GM23338 (cell line): Measurements from ENCODE around the gene ING2. TPM values are rescaled to one million over a fixed set of nuclear protein-coding genes. Genes with fewer than 3 reads are reported as not detected.

Experiments
- ATAC-seq: fragments of 200-7000 bp; cut with Tn5 transposase; 3 replicates; pipeline ENCODE4 v1.9.1; 2020
- DNase-seq: peaks from one replicate; pipeline ENCODE4 v3.0.0-alpha.2; 2015; ENCODE audit warnings: low spot score
- H2AFZ ChIP-seq: fragments of 200-600 bp; sonication (generic); 2 replicates; pipeline ENCODE4 v1.8.0; 2016; ENCODE audit warnings: antibody characterized with exemption, mild to moderate bottlenecking, moderate library complexity
- H3F3A ChIP-seq: fragments of 200-600 bp; sonication (generic); replicated peaks from 2 replicates; pipeline ENCODE4 v1.8.0; 2017; ENCODE audit warnings: antibody characterized with exemption, mixed run types, low read depth
- H3K27ac ChIP-seq: fragments of 200-600 bp; sonication (generic); 2 replicates; pipeline ENCODE4 v1.6.1; 2016; ENCODE audit warnings: low read depth
- H3K27me3 ChIP-seq: fragments of 200-600 bp; sonication (generic); 2 replicates; pipeline ENCODE4 v1.8.0; 2016; ENCODE audit warnings: mild to moderate bottlenecking, mixed run types, moderate library complexity; ENCODE audit not compliant: insufficient read depth
- H3K36me3 ChIP-seq: fragments of 200-600 bp; sonication (generic); 2 replicates; pipeline ENCODE4 v1.8.0; 2016; ENCODE audit warnings: mild to moderate bottlenecking; ENCODE audit not compliant: insufficient read depth
- H3K4me1 ChIP-seq: fragments of 200-600 bp; sonication (generic); 2 replicates; pipeline ENCODE4 v1.8.0; 2016; ENCODE audit warnings: mild to moderate bottlenecking, moderate library complexity; ENCODE audit not compliant: insufficient read depth
- H3K4me2 ChIP-seq: fragments of 200-600 bp; sonication (generic); 2 replicates; pipeline ENCODE4 v1.7.1; 2017; ENCODE audit warnings: mixed run types
- H3K4me3 ChIP-seq: fragments of 200-600 bp; sonication (generic); 2 replicates; pipeline ENCODE4 v1.6.1; 2016; ENCODE audit warnings: mixed run types
- H3K79me2 ChIP-seq: fragments of 200-600 bp; sonication (generic); replicated peaks from 2 replicates; pipeline ENCODE4 v1.8.0; 2017; ENCODE audit warnings: mild to moderate bottlenecking; ENCODE audit not compliant: insufficient read depth
- H3K9me2 ChIP-seq: fragments of 200-600 bp; sonication (generic); 2 replicates; pipeline ENCODE4 v1.8.0; 2017; ENCODE audit not compliant: insufficient read depth
- H4K20me1 ChIP-seq: fragments of 200-600 bp; sonication (generic); replicated peaks from 2 replicates; pipeline ENCODE4 v1.8.0; 2017; ENCODE audit warnings: mild to moderate bottlenecking; ENCODE audit not compliant: insufficient read depth
- H3K27ac Mint-ChIP-seq: 2 replicates; pipeline ENCODE4 v1.8.0; 2020; ENCODE audit warnings: inconsistent platforms, mild to moderate bottlenecking, moderate library complexity, mixed read lengths
- H3K27me3 Mint-ChIP-seq: 3 replicates; pipeline ENCODE4 v1.8.0; 2022; ENCODE audit warnings: low read depth, mild to moderate bottlenecking, moderate library complexity, mixed read lengths, inconsistent platforms; ENCODE audit not compliant: insufficient read depth, poor library complexity
- H3K36me3 Mint-ChIP-seq: 3 replicates; pipeline ENCODE4 v1.8.0; 2021; ENCODE audit warnings: low read depth, mild to moderate bottlenecking, inconsistent platforms, moderate library complexity, mixed read lengths
- H3K4me1 Mint-ChIP-seq: 3 replicates; pipeline ENCODE4 v1.8.0; 2020; ENCODE audit warnings: mild to moderate bottlenecking, inconsistent platforms, mixed read lengths
- H3K4me3 Mint-ChIP-seq: 3 replicates; pipeline ENCODE4 v1.8.0; 2021; ENCODE audit warnings: moderate library complexity, mild to moderate bottlenecking, inconsistent platforms, mixed read lengths
- H3K9me3 Mint-ChIP-seq: 3 replicates; pipeline ENCODE4 v1.8.0; 2020; ENCODE audit warnings: moderate library complexity, mild to moderate bottlenecking, inconsistent platforms, mixed read lengths
- CREB1 ChIP-seq: fragments of 250-450 bp; sonication (Bioruptor Pico); IDR thresholded peaks from 2 replicates; pipeline ENCODE4 v1.5.0; 2020; ENCODE audit warnings: low read depth, mild to moderate bottlenecking, moderate library complexity
- EZH2 ChIP-seq: fragments of 200-600 bp; sonication (generic); IDR thresholded peaks from one replicate; pipeline ENCODE4 v1.8.0; 2017; ENCODE audit warnings: antibody characterized with exemption, mild to moderate bottlenecking, low read depth; ENCODE audit not compliant: unreplicated experiment
- EZH2phosphoT487 ChIP-seq: fragments of 200-600 bp; sonication (generic); IDR thresholded peaks from one replicate; pipeline ENCODE4 v1.8.1; 2018; ENCODE audit warnings: antibody characterized with exemption; ENCODE audit not compliant: unreplicated experiment
- JUNB ChIP-seq: IDR thresholded peaks from one replicate; pipeline ENCODE4 v1.6.1; 2016; ENCODE audit warnings: antibody characterized with exemption; ENCODE audit not compliant: unreplicated experiment
- NANOG ChIP-seq: IDR thresholded peaks from 2 replicates; pipeline ENCODE4 v1.6.1; 2016; ENCODE audit warnings: antibody characterized with exemption, borderline replicate concordance
- POLR2AphosphoS5 ChIP-seq: IDR thresholded peaks from 2 replicates; pipeline ENCODE4 v1.6.1; 2016; ENCODE audit warnings: antibody characterized with exemption, low read depth
- STAT1 ChIP-seq: IDR thresholded peaks from one replicate; pipeline ENCODE4 v1.6.1; 2016; ENCODE audit warnings: antibody characterized with exemption; ENCODE audit not compliant: unreplicated experiment
- ZNF114 ChIP-seq: fragments of 250-450 bp; sonication (Bioruptor Pico); IDR thresholded peaks from 2 replicates; pipeline ENCODE4 v1.5.0; 2020; ENCODE audit warnings: mild to moderate bottlenecking, moderate library complexity
- ZNF331 ChIP-seq: fragments of 250-450 bp; sonication (Bioruptor Pico); IDR thresholded peaks from 2 replicates; pipeline ENCODE4 v1.5.0; 2020; ENCODE audit warnings: low read depth, mild to moderate bottlenecking, moderate library complexity
- polyA plus RNA-seq: library from polyadenylated mRNA; unstranded; fragments of >200 nt; fragmentation: Nextera tagmentation; extraction: Ambion mirVana; gene quantifications from 2 replicates; pipeline ENCODE4 v1.2.1, GENCODE V29; 2016
- total RNA-seq: library from RNA; depleted of rRNA; stranded (reverse); fragments of >200 nt; shearing (Covaris generic); gene quantifications from 2 replicates; pipeline ENCODE4 v1.2.3, GENCODE V29; 2014
- TF ChIP-seq, protein P1 (sequence below): IDR thresholded peaks from 2 replicates; pipeline ENCODE4 v1.6.1; 2016; ENCODE audit warnings: antibody characterized with exemption
- TF ChIP-seq, protein P2 (sequence below), 2 experiments: fragments of 200-600 bp in 1 of 2; sonication (generic) in 1 of 2; conservative IDR thresholded peaks; 2 replicates each; pipeline versions ENCODE4 v1.5.1 to v1.6.1; 2016 to 2017; ENCODE audit warnings: antibody characterized with exemption in 2 of 2, low read depth in 2 of 2, mild to moderate bottlenecking in 2 of 2, moderate library complexity in 1 of 2
- TF ChIP-seq, protein P3 (sequence below): IDR thresholded peaks from one replicate; pipeline ENCODE4 v1.6.1; 2018; ENCODE audit warnings: antibody characterized with exemption; ENCODE audit not compliant: unreplicated experiment
- TF ChIP-seq, protein P4 (sequence below): fragments of 250-450 bp; sonication (Bioruptor Pico); IDR thresholded peaks from 2 replicates; pipeline ENCODE4 v1.5.0; 2020; ENCODE audit warnings: mild to moderate bottlenecking, moderate library complexity

Gene ING2
- total and polyA plus RNA-seq, 2 experiments from 2014 or later, result 21.5 to 34.2 TPM

DNA sequence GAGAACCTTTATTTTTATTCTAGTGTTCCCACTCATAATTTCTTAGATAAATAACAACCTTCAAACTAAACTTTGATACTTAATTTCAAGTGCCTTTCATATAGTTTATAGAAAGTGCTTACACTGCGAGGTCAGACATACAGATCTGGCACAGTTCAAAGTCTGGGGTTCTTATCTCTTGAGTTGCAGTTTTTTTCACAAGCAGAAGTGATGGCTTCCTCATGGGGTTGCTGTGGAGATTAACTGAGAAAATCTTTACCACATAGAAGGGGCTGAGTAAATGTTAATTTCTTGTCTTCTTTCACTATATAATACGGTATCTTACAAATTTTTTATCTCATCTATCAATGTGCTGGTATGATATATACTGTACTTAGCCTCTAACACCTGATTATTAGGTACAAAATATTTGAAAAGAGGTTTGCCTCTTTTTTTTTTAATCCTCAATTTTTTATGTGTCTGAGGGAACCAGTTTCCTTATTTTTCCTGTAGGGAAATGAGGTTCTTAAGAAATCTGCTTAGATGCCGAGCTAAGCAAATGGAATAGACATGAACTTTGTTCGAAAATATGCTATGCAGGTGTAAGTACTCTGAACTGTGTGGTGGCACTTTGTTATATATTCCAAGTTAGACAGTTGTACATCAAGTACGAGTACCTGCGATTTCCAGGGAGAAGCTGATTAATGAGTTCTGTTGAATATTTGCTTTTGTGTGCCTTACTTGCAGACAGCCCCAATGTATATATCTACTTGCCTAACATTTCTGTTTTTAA lies 3.3 kb downstream of the ING2 start:
- no peak overlapping the region for H3K4me3 Mint-ChIP-seq
- no peak for TF ChIP-seq EZH2
- TF ChIP-seq, protein P1, sequence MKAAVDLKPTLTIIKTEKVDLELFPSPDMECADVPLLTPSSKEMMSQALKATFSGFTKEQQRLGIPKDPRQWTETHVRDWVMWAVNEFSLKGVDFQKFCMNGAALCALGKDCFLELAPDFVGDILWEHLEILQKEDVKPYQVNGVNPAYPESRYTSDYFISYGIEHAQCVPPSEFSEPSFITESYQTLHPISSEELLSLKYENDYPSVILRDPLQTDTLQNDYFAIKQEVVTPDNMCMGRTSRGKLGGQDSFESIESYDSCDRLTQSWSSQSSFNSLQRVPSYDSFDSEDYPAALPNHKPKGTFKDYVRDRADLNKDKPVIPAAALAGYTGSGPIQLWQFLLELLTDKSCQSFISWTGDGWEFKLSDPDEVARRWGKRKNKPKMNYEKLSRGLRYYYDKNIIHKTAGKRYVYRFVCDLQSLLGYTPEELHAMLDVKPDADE, result no peak
- no peak for TF ChIP-seq JUNB
- no peak for TF ChIP-seq NANOG
- TF ChIP-seq, protein P2, sequence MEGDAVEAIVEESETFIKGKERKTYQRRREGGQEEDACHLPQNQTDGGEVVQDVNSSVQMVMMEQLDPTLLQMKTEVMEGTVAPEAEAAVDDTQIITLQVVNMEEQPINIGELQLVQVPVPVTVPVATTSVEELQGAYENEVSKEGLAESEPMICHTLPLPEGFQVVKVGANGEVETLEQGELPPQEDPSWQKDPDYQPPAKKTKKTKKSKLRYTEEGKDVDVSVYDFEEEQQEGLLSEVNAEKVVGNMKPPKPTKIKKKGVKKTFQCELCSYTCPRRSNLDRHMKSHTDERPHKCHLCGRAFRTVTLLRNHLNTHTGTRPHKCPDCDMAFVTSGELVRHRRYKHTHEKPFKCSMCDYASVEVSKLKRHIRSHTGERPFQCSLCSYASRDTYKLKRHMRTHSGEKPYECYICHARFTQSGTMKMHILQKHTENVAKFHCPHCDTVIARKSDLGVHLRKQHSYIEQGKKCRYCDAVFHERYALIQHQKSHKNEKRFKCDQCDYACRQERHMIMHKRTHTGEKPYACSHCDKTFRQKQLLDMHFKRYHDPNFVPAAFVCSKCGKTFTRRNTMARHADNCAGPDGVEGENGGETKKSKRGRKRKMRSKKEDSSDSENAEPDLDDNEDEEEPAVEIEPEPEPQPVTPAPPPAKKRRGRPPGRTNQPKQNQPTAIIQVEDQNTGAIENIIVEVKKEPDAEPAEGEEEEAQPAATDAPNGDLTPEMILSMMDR (conservative IDR thresholded peaks at IDR 0.05; ENCODE audit: low read depth in 2 of 2), result no peak
- TF ChIP-seq, protein P3, sequence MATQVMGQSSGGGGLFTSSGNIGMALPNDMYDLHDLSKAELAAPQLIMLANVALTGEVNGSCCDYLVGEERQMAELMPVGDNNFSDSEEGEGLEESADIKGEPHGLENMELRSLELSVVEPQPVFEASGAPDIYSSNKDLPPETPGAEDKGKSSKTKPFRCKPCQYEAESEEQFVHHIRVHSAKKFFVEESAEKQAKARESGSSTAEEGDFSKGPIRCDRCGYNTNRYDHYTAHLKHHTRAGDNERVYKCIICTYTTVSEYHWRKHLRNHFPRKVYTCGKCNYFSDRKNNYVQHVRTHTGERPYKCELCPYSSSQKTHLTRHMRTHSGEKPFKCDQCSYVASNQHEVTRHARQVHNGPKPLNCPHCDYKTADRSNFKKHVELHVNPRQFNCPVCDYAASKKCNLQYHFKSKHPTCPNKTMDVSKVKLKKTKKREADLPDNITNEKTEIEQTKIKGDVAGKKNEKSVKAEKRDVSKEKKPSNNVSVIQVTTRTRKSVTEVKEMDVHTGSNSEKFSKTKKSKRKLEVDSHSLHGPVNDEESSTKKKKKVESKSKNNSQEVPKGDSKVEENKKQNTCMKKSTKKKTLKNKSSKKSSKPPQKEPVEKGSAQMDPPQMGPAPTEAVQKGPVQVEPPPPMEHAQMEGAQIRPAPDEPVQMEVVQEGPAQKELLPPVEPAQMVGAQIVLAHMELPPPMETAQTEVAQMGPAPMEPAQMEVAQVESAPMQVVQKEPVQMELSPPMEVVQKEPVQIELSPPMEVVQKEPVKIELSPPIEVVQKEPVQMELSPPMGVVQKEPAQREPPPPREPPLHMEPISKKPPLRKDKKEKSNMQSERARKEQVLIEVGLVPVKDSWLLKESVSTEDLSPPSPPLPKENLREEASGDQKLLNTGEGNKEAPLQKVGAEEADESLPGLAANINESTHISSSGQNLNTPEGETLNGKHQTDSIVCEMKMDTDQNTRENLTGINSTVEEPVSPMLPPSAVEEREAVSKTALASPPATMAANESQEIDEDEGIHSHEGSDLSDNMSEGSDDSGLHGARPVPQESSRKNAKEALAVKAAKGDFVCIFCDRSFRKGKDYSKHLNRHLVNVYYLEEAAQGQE, result no peak
- TF ChIP-seq POLR2AphosphoS5, result no peak
- TF ChIP-seq, protein P4, sequence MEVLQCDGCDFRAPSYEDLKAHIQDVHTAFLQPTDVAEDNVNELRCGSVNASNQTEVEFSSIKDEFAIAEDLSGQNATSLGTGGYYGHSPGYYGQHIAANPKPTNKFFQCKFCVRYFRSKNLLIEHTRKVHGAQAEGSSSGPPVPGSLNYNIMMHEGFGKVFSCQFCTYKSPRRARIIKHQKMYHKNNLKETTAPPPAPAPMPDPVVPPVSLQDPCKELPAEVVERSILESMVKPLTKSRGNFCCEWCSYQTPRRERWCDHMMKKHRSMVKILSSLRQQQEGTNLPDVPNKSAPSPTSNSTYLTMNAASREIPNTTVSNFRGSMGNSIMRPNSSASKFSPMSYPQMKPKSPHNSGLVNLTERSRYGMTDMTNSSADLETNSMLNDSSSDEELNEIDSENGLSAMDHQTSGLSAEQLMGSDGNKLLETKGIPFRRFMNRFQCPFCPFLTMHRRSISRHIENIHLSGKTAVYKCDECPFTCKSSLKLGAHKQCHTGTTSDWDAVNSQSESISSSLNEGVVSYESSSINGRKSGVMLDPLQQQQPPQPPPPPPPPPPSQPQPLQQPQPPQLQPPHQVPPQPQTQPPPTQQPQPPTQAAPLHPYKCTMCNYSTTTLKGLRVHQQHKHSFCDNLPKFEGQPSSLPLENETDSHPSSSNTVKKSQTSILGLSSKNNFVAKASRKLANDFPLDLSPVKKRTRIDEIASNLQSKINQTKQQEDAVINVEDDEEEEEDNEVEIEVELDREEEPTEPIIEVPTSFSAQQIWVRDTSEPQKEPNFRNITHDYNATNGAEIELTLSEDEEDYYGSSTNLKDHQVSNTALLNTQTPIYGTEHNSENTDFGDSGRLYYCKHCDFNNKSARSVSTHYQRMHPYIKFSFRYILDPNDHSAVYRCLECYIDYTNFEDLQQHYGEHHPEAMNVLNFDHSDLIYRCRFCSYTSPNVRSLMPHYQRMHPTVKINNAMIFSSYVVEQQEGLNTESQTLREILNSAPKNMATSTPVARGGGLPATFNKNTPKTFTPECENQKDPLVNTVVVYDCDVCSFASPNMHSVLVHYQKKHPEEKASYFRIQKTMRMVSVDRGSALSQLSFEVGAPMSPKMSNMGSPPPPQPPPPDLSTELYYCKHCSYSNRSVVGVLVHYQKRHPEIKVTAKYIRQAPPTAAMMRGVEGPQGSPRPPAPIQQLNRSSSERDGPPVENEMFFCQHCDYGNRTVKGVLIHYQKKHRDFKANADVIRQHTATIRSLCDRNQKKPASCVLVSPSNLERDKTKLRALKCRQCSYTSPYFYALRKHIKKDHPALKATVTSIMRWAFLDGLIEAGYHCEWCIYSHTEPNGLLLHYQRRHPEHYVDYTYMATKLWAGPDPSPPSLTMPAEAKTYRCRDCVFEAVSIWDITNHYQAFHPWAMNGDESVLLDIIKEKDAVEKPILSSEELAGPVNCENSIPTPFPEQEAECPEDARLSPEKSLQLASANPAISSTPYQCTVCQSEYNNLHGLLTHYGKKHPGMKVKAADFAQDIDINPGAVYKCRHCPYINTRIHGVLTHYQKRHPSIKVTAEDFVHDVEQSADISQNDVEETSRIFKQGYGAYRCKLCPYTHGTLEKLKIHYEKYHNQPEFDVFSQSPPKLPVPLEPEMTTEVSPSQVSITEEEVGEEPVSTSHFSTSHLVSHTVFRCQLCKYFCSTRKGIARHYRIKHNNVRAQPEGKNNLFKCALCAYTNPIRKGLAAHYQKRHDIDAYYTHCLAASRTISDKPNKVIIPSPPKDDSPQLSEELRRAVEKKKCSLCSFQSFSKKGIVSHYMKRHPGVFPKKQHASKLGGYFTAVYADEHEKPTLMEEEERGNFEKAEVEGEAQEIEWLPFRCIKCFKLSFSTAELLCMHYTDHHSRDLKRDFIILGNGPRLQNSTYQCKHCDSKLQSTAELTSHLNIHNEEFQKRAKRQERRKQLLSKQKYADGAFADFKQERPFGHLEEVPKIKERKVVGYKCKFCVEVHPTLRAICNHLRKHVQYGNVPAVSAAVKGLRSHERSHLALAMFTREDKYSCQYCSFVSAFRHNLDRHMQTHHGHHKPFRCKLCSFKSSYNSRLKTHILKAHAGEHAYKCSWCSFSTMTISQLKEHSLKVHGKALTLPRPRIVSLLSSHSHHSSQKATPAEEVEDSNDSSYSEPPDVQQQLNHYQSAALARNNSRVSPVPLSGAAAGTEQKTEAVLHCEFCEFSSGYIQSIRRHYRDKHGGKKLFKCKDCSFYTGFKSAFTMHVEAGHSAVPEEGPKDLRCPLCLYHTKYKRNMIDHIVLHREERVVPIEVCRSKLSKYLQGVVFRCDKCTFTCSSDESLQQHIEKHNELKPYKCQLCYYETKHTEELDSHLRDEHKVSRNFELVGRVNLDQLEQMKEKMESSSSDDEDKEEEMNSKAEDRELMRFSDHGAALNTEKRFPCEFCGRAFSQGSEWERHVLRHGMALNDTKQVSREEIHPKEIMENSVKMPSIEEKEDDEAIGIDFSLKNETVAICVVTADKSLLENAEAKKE, result no peak
- no peak for TF ChIP-seq STAT1
- no peak for TF ChIP-seq EZH2phosphoT487
- TF ChIP-seq ZNF114 (CRISPR knock-in tag), result no peak
- TF ChIP-seq CREB1 (CRISPR knock-in tag), result no peak
- TF ChIP-seq ZNF331 (CRISPR knock-in tag), result no peak
- no peak overlapping the region for H3K4me2 ChIP-seq
- H3F3A ChIP-seq, result no peaks in the 10 kb centered on the region
- DNase-seq (no peak), ATAC-seq (no peak)
- H3K27me3 Mint-ChIP-seq, result peaks cover 4% of the 10 kb centered on the region
- peaks cover 11% of the 10 kb centered on the region for H4K20me1 ChIP-seq
- no peak overlapping the region for H3K4me3 ChIP-seq
- H3K4me1 ChIP-seq, result peaks cover 18% of the 10 kb centered on the region
- no peaks in the 10 kb centered on the region for H3K9me3 Mint-ChIP-seq
- no peak overlapping the region for H2AFZ ChIP-seq
- peaks cover 14% of the 10 kb centered on the region for H3K4me1 Mint-ChIP-seq
- no peak overlapping the region for H3K27ac Mint-ChIP-seq
- H3K36me3 ChIP-seq, result peaks cover 4% of the 10 kb centered on the region; the same call in 1 of the 2 replicates
- peaks cover 47% of the 10 kb centered on the region for H3K79me2 ChIP-seq
- H3K27me3 ChIP-seq, result no peaks in the 10 kb centered on the region
- no peak overlapping the region for H3K27ac ChIP-seq
- peaks cover 13% of the 10 kb centered on the region; the same call in 2 of the 3 replicates for H3K36me3 Mint-ChIP-seq
- no peaks in the 10 kb centered on the region for H3K9me2 ChIP-seq
